Measurements from ENCODE around the gene PLCG2.

DNA sequence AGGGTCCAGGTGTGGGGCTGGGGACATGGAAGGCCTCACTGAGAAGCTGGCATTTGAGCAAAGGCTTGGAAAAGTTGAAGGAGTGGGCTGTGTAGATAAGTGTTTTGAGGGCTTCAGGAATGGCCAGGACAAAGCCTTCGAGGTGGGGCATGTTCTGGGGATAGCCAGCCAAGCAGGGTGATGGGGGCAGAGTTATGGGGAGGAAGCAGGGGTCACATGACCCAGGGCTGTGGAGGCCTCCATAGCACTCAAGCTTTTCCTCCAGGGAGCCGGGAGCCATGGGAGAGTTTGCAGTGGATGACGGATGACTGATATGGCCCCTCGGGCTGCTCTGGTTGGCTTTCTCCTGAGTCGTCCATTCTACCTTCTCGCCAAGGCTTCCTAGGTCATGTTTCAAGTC lies 27.6 kb downstream of the PLCG2 start:
- no peak for TF ChIP-seq CSDC2 (CRISPR knock-in tag; IDR thresholded peaks at IDR 0.05)
- TF ChIP-seq ZFP3 (CRISPR knock-in tag; IDR thresholded peaks at IDR 0.05), result no peak
- TF ChIP-seq TCF4 (CRISPR knock-in tag; IDR thresholded peaks at IDR 0.05; ENCODE audit: borderline replicate concordance), result no peak
- TF ChIP-seq, protein P1, sequence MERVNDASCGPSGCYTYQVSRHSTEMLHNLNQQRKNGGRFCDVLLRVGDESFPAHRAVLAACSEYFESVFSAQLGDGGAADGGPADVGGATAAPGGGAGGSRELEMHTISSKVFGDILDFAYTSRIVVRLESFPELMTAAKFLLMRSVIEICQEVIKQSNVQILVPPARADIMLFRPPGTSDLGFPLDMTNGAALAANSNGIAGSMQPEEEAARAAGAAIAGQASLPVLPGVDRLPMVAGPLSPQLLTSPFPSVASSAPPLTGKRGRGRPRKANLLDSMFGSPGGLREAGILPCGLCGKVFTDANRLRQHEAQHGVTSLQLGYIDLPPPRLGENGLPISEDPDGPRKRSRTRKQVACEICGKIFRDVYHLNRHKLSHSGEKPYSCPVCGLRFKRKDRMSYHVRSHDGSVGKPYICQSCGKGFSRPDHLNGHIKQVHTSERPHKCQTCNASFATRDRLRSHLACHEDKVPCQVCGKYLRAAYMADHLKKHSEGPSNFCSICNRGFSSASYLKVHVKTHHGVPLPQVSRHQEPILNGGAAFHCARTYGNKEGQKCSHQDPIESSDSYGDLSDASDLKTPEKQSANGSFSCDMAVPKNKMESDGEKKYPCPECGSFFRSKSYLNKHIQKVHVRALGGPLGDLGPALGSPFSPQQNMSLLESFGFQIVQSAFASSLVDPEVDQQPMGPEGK (CRISPR knock-in tag; IDR thresholded peaks at IDR 0.05; ENCODE audit: borderline replicate concordance), result no peak
- no peak for TF ChIP-seq RARB (CRISPR knock-in tag; IDR thresholded peaks at IDR 0.05)
